ENCODE results near the gene TSPAN9. TPM values are rescaled to one million over a fixed set of nuclear protein-coding genes. Genes with fewer than 3 reads are reported as not detected.

The TSPAN9 gene
- polyA plus RNA-seq, 3 donors = 0.15 to 0.34 (median 0.25) TPM

GRCh38 chr12:3144495-3144894 is 67.3 kb downstream of the TSPAN9 start:
- intact Hi-C loops (cut with micrococcal nuclease) = no loop called here
- H3K4me3 ChIP-seq (replicated peaks in 1 of 3; ENCODE audit: low read depth in 2 of 3, low read length in 3 of 3) = no peak overlapping the region
- no peak overlapping the region for H3K27ac Mint-ChIP-seq
- no peak for DNase-seq
- H3K27ac ChIP-seq (ENCODE audit: low read depth in 1 of 2, low read length in 2 of 2) = no peak overlapping the region
- H3K4me2 ChIP-seq (replicated peaks; ENCODE audit: extremely low read depth, low read length, poor library complexity, severe bottlenecking) = no peak overlapping the region
- H3K9ac ChIP-seq (ENCODE audit: insufficient read depth, low read length, poor library complexity, severe bottlenecking) = no peak overlapping the region
- H3K36me3 ChIP-seq (replicated peaks in 1 of 2; ENCODE audit: control insufficient read depth in 1 of 2, insufficient read depth in 2 of 2, low read length in 2 of 2) = no peaks in the 10 kb centered on the region
- no peak for TF ChIP-seq CTCF (IDR thresholded peaks at IDR 0.05)
- H3K36me3 Mint-ChIP-seq = no peaks in the 10 kb centered on the region
- H3K9me3 ChIP-seq (replicated peaks in 1 of 2; ENCODE audit: control insufficient read depth in 1 of 2, insufficient read depth in 1 of 2, low read length in 2 of 2) = no peaks in the 10 kb centered on the region
- H3K9me3 Mint-ChIP-seq = peaks cover 0 to 2% (median 0%) of the 10 kb centered on the region in 7 donors
- no peaks in the 10 kb centered on the region for H3K4me1 Mint-ChIP-seq
- H3K4me1 ChIP-seq (ENCODE audit: control insufficient read depth in 1 of 2, insufficient read depth in 2 of 2, low read length in 2 of 2) = no peaks in the 10 kb centered on the region
- H3K4me3 Mint-ChIP-seq = no peak overlapping the region
- H3K27me3 ChIP-seq (ENCODE audit: control insufficient read depth in 2 of 2, insufficient read depth in 2 of 2, low read length in 2 of 2) = peaks cover 0 to 7% of the 10 kb centered on the region in 2 donors
- H3K79me2 ChIP-seq (ENCODE audit: insufficient read depth, low read length) = no peaks in the 10 kb centered on the region
- peaks cover 7 to 47% (median 25%) of the 10 kb centered on the region in 3 donors for H3K27me3 Mint-ChIP-seq (ENCODE audit: low read depth in 3 of 3)
- no peaks in the 10 kb centered on the region for H4K20me1 ChIP-seq (ENCODE audit: insufficient read depth, low read length)
- WGBS (ENCODE audit: insufficient coverage) = 100% methylated on average over 1 of the region's 7 CpGs
- H2AFZ ChIP-seq (ENCODE audit: insufficient read depth, low read depth, low read length, poor library complexity, severe bottlenecking) = no peak overlapping the region

- DNase-seq = no peak
- Histone ChIP-seq H4K20me1 (ENCODE audit: insufficient read depth, low read length) (no peaks in the 10 kb centered on the region), H3K36me3 (replicated peaks in 1 of 2; ENCODE audit: control insufficient read depth in 1 of 2, insufficient read depth in 2 of 2, low read length in 2 of 2) (no peaks in the 10 kb centered on the region), H3K4me1 (ENCODE audit: control insufficient read depth in 1 of 2, insufficient read depth in 2 of 2, low read length in 2 of 2) (no peaks in the 10 kb centered on the region), H3K27ac (ENCODE audit: low read depth in 1 of 2, low read length in 2 of 2) (no peak overlapping the region), H3K79me2 (ENCODE audit: insufficient read depth, low read length) (no peaks in the 10 kb centered on the region), H3K27me3 (ENCODE audit: control insufficient read depth in 2 of 2, insufficient read depth in 2 of 2, low read length in 2 of 2) (peaks cover 0 to 9% of the 10 kb centered on the region in 2 donors), H3K4me3 (replicated peaks in 1 of 3; ENCODE audit: low read depth in 2 of 3, low read length in 3 of 3) (no peak overlapping the region), H3K9me3 (replicated peaks in 1 of 2; ENCODE audit: control insufficient read depth in 1 of 2, insufficient read depth in 1 of 2, low read length in 2 of 2) (no peaks in the 10 kb centered on the region), H3K4me2 (replicated peaks; ENCODE audit: extremely low read depth, low read length, poor library complexity, severe bottlenecking) (no peak overlapping the region), H2AFZ (ENCODE audit: insufficient read depth, low read depth, low read length, poor library complexity, severe bottlenecking) (no peak overlapping the region), H3K9ac (ENCODE audit: insufficient read depth, low read length, poor library complexity, severe bottlenecking) (no peak overlapping the region)
- Mint-ChIP-seq H3K27me3 (ENCODE audit: low read depth in 3 of 3) (peaks cover 7 to 48% (median 23%) of the 10 kb centered on the region in 3 donors), H3K9me3 (peaks cover 0 to 2% (median 0%) of the 10 kb centered on the region in 7 donors), H3K4me1 (no peaks in the 10 kb centered on the region), H3K27ac (no peak overlapping the region), H3K36me3 (no peaks in the 10 kb centered on the region), H3K4me3 (no peak overlapping the region)
- WGBS (ENCODE audit: insufficient coverage) = 98% methylated on average over 11 of the region's 13 CpGs
- intact Hi-C loops (cut with micrococcal nuclease) = no loop called here
- TF ChIP-seq CTCF (IDR thresholded peaks at IDR 0.05) = no peak
Measured at GRCh38 chr12:3145033-3145432, 67.9 kb downstream of the TSPAN9 start.
